HEK293 (cell line): ENCODE data around the gene CADM1.

Experiments used
- CTCF ChIA-PET: fragments of 350-600 bp; formaldehyde crosslinking; extraction: SDS; loops from one replicate; lab custom pipeline; 2021; ENCODE audit warnings: antibody characterized with exemption; lab: Yijun Ruan, JAX
- POLR2A ChIA-PET: fragments of 300-600 bp; formaldehyde crosslinking; extraction: SDS; loops from one replicate; lab custom pipeline; 2020; ENCODE audit warnings: antibody characterized with exemption, inconsistent platforms; lab: Yijun Ruan, JAX
- H3K27ac ChIP-seq: fragments of 200-500 bp; sonication (Bioruptor generic); 2 replicates; pipeline ENCODE4 v1.5.1; 2014; ENCODE audit warnings: low read depth, low read length, control low read depth, inconsistent platforms; ENCODE audit errors: extremely low read depth
- H3K36me3 ChIP-seq, 2 experiments: fragments of 200-500 bp in 1 of 2; sonication (Bioruptor generic) in 1 of 2; 1 replicate in 1 of 2; 2 replicates in 1 of 2; pipeline ENCODE4 v1.5.1; 2014 to 2017; ENCODE audit warnings: inconsistent platforms in 2 of 2, low read length in 2 of 2; ENCODE audit not compliant: control insufficient read depth in 2 of 2, insufficient read depth in 1 of 2
- H3K4me1 ChIP-seq: fragments of 200-500 bp; sonication (Bioruptor generic); 2 replicates; pipeline ENCODE4 v1.5.1; 2014; ENCODE audit warnings: mild to moderate bottlenecking, low read length, inconsistent platforms; ENCODE audit not compliant: control insufficient read depth, insufficient read depth
- H3K4me3 ChIP-seq: 2 replicates; pipeline ENCODE4 v1.5.1; 2011; ENCODE audit warnings: low read depth, mild to moderate bottlenecking, control low read depth, low read length, moderate library complexity
- H3K9me3 ChIP-seq: fragments of 200-500 bp; sonication (Bioruptor generic); 2 replicates; pipeline ENCODE4 v1.5.1; 2014; ENCODE audit warnings: low read depth, low read length, inconsistent platforms; ENCODE audit not compliant: control insufficient read depth, insufficient read depth
- IKZF3 ChIP-seq: fragments of 450-650 bp; IDR thresholded peaks from 2 replicates; pipeline ENCODE4 v1.5.0; 2018; ENCODE audit warnings: missing biosample characterization, mild to moderate bottlenecking, missing genetic modification characterization, moderate library complexity
- KLF17 ChIP-seq: fragments of 450-650 bp; formaldehyde crosslinking; IDR thresholded peaks from 2 replicates; pipeline ENCODE4 v1.5.1; 2016; ENCODE audit warnings: missing biosample characterization, missing genetic modification characterization
- KLF7 ChIP-seq: fragments of 450-650 bp; formaldehyde crosslinking; IDR thresholded peaks from 2 replicates; pipeline ENCODE4 v1.5.1; 2016; ENCODE audit warnings: missing biosample characterization, missing genetic modification characterization, borderline replicate concordance
- PATZ1 ChIP-seq: fragments of 450-650 bp; formaldehyde crosslinking; IDR thresholded peaks from 2 replicates; pipeline ENCODE4 v1.5.1; 2016; ENCODE audit warnings: missing biosample characterization, missing genetic modification characterization
- PRDM1 ChIP-seq: fragments of 450-650 bp; formaldehyde crosslinking; IDR thresholded peaks from 2 replicates; pipeline ENCODE4; 2016; ENCODE audit warnings: missing biosample characterization, missing genetic modification characterization
- PRDM6 ChIP-seq: fragments of 450-650 bp; formaldehyde crosslinking; IDR thresholded peaks from 2 replicates; pipeline ENCODE4 v1.5.1; 2017; ENCODE audit warnings: missing biosample characterization, missing genetic modification characterization
- TRIM28 ChIP-seq: IDR thresholded peaks from 2 replicates; pipeline ENCODE4 v1.6.1; 2011; ENCODE audit warnings: low read length, control low read depth, borderline replicate concordance
- ZBTB17 ChIP-seq: fragments of 450-650 bp; formaldehyde crosslinking; IDR thresholded peaks from 2 replicates; pipeline ENCODE4 v1.5.1; 2016; ENCODE audit warnings: missing biosample characterization, missing genetic modification characterization
- ZBTB20 ChIP-seq: fragments of 450-650 bp; formaldehyde crosslinking; IDR thresholded peaks from 2 replicates; pipeline ENCODE4 v1.5.1; 2016; ENCODE audit warnings: missing biosample characterization, missing genetic modification characterization
- ZBTB49 ChIP-seq: fragments of 450-650 bp; formaldehyde crosslinking; IDR thresholded peaks from 2 replicates; pipeline ENCODE4 v1.5.1; 2016; ENCODE audit warnings: missing biosample characterization, missing genetic modification characterization, low read depth
- ZFHX2 ChIP-seq: fragments of 450-650 bp; formaldehyde crosslinking; conservative IDR thresholded peaks from 2 replicates; pipeline ENCODE4 v1.5.1; 2016; ENCODE audit warnings: missing biosample characterization, missing genetic modification characterization
- ZNF10 ChIP-seq: fragments of 450-650 bp; formaldehyde crosslinking; IDR thresholded peaks from 2 replicates; pipeline ENCODE4 v1.5.1; 2017; ENCODE audit warnings: missing biosample characterization, missing genetic modification characterization
- ZNF169 ChIP-seq: fragments of 450-650 bp; formaldehyde crosslinking; IDR thresholded peaks from 2 replicates; pipeline ENCODE4 v1.5.1; 2016; ENCODE audit warnings: missing biosample characterization, missing genetic modification characterization
- ZNF23 ChIP-seq: fragments of 450-650 bp; formaldehyde crosslinking; IDR thresholded peaks from 2 replicates; pipeline ENCODE4 v1.5.1; 2016; ENCODE audit warnings: missing biosample characterization, missing genetic modification characterization, borderline replicate concordance
- ZNF366 ChIP-seq: fragments of 450-650 bp; formaldehyde crosslinking; conservative IDR thresholded peaks from 2 replicates; pipeline ENCODE4 v1.5.1; 2016; ENCODE audit warnings: missing biosample characterization, missing genetic modification characterization
- ZNF488 ChIP-seq: fragments of 450-650 bp; formaldehyde crosslinking; IDR thresholded peaks from 2 replicates; pipeline ENCODE4 v1.5.1; 2016; ENCODE audit warnings: missing biosample characterization, missing genetic modification characterization
- ZNF558 ChIP-seq: fragments of 450-650 bp; formaldehyde crosslinking; IDR thresholded peaks from 2 replicates; pipeline ENCODE4 v1.5.1; 2016; ENCODE audit warnings: missing biosample characterization, missing genetic modification characterization
- ZNF585B ChIP-seq: fragments of 450-650 bp; formaldehyde crosslinking; IDR thresholded peaks from 2 replicates; pipeline ENCODE4 v1.5.1; 2016; ENCODE audit warnings: missing biosample characterization, missing genetic modification characterization
- ZNF600 ChIP-seq: fragments of 450-650 bp; formaldehyde crosslinking; IDR thresholded peaks from 2 replicates; pipeline ENCODE4 v1.5.1; 2016; ENCODE audit warnings: missing biosample characterization, missing genetic modification characterization
- ZNF629 ChIP-seq: fragments of 450-650 bp; formaldehyde crosslinking; IDR thresholded peaks from 2 replicates; pipeline ENCODE4 v1.5.1; 2017; ENCODE audit warnings: missing biosample characterization, missing genetic modification characterization
- ZNF677 ChIP-seq: fragments of 450-650 bp; IDR thresholded peaks from 2 replicates; pipeline ENCODE4 v1.5.0; 2018; ENCODE audit warnings: missing biosample characterization, mild to moderate bottlenecking, missing genetic modification characterization, moderate library complexity
- ZSCAN30 ChIP-seq: fragments of 450-650 bp; IDR thresholded peaks from 2 replicates; pipeline ENCODE4 v1.5.1; 2018; ENCODE audit warnings: missing biosample characterization, mild to moderate bottlenecking, missing genetic modification characterization, moderate library complexity

The CADM1 gene

GRCh38 chr11:115198321-115198741 is 305.9 kb downstream of the CADM1 start (continued):
- TF ChIP-seq PATZ1 (tag by site-specific recombination) (no peak), ZNF677 (tag by site-specific recombination) (no peak), PRDM6 (tag by site-specific recombination) (peak; percentile 92), ZNF169 (tag by site-specific recombination) (no peak), ZNF23 (no peak), ZBTB49 (tag by site-specific recombination) (no peak), ZNF10 (tag by site-specific recombination) (no peak), ZNF488 (tag by site-specific recombination) (no peak), ZNF600 (tag by site-specific recombination) (peak; percentile 57), KLF7 (no peak), IKZF3 (tag by site-specific recombination) (peak; percentile 76), ZBTB20 (tag by site-specific recombination) (no peak), ZBTB17 (tag by site-specific recombination) (peak; percentile 58; the same call in 1 of the 2 replicates), PRDM1 (tag by site-specific recombination) (peak; percentile 52), ZFHX2 (no peak), TRIM28 (peak; percentile 95), ZNF366 (tag by site-specific recombination) (peak; percentile 55), ZSCAN30 (tag by site-specific recombination) (no peak), ZNF629 (tag by site-specific recombination) (0 out of 2 replicates have a peak, but pooled peaks have one; percentile 9), ZNF558 (tag by site-specific recombination) (no peak)

- Histone ChIP-seq H3K27ac (no peak overlapping the region), H3K4me3 (no peak overlapping the region), H3K36me3 (no peaks in the 10 kb centered on the region), H3K4me1 (peaks cover 7% of the 10 kb centered on the region)
- POLR2A ChIA-PET, result no interaction called here
- CTCF ChIA-PET, result interaction anchor here (1.3 to 2.0 kb wide), 2 partner anchors 20 to 27 kb away, joined by 7 to 8 read pairs; no protein-coding TSS in a partner anchor
- TF ChIP-seq KLF17, result no peak
- peak; percentile 31; the same call in 1 of the 2 replicates for TF ChIP-seq PRDM6 (tag by site-specific recombination)
- TF ChIP-seq ZNF585B (tag by site-specific recombination), result no peak
- TF ChIP-seq, all 188 proteins: peak for 1
- no peaks in the 10 kb centered on the region for H3K9me3 ChIP-seq
Observed at GRCh38 chr11:115197433-115197832, 306.8 kb downstream of the CADM1 start.
